PC-3 (cell line): ENCODE measurements around the gene MKLN1.

Experiments
- CTCF ChIP-seq: fragments of 300-600 bp; sonication (generic); conservative IDR thresholded peaks from 2 replicates; pipeline ENCODE4 v1.5.1; 2017; ENCODE audit warnings: antibody characterized with exemption, low read depth, mild to moderate bottlenecking, low read length
- EZH2 ChIP-seq: fragments of 300-600 bp; sonication (generic); IDR thresholded peaks from one replicate; pipeline ENCODE4 v1.6.1; 2017; ENCODE audit warnings: antibody characterized with exemption, mild to moderate bottlenecking, low read length; ENCODE audit not compliant: unreplicated experiment

- TF ChIP-seq CTCF (no peak), EZH2 (no peak)
These were observed 8.1 kb downstream of the MKLN1 start for GRCh38 chr7:131335639-131336381.
